H1 (cell line): ENCODE measurements around the gene WDR1. TPM values are rescaled to one million over a fixed set of nuclear protein-coding genes. Genes with fewer than 3 reads are reported as not detected.

Experiments
- CTCF ChIA-PET: fragments of 300-600 bp; sonication (Branson Sonifier 250); formaldehyde crosslinking; loops from one replicate; lab custom pipeline; 2021; ENCODE audit not compliant: partially characterized antibody; lab: Charles Lee
- POLR2A ChIA-PET: fragments of 300-600 bp; sonication (Branson Sonifier 250); formaldehyde crosslinking; loops from one replicate; lab custom pipeline; 2021; ENCODE audit warnings: inconsistent platforms; ENCODE audit not compliant: partially characterized antibody; lab: Charles Lee
- DNase-seq, 2 experiments: peaks; one replicate each; pipeline versions ENCODE4 v3.0.0 to v3.0.0-alpha.2; 2010 to 2022; ENCODE audit warnings: low spot score in 2 of 2, low read depth in 1 of 2, mixed read lengths in 1 of 2
- FAIRE-seq: peaks from 2 replicates; lab custom pipeline; 2011; peaks lifted over from hg19 to GRCh38; lab: Jason Lieb, UNC
- H2AFZ ChIP-seq: 2 replicates; pipeline ENCODE4 v1.8.1; 2012; ENCODE audit warnings: low read length, inconsistent platforms
- H2AK5ac ChIP-seq: 2 replicates; pipeline ENCODE4 v1.6.1; 2013; ENCODE audit warnings: low read depth, low read length
- H2BK120ac ChIP-seq: replicated peaks from 2 replicates; pipeline ENCODE3; 2013; ENCODE audit warnings: low read depth, low read length, inconsistent platforms
- H2BK12ac ChIP-seq: 2 replicates; pipeline ENCODE4 v1.6.1; 2013; ENCODE audit warnings: low read depth, low read length
- H2BK15ac ChIP-seq: 2 replicates; pipeline ENCODE4 v1.6.1; 2013; ENCODE audit warnings: low read length
- H2BK20ac ChIP-seq: 2 replicates; pipeline ENCODE4 v1.6.1; 2013; ENCODE audit warnings: low read length
- H2BK5ac ChIP-seq: 2 replicates; pipeline ENCODE4 v1.6.1; 2013; ENCODE audit warnings: low read depth, low read length
- H3K14ac ChIP-seq: 2 replicates; pipeline ENCODE4 v1.6.1; 2013; ENCODE audit warnings: inconsistent platforms; ENCODE audit not compliant: insufficient read length
- H3K18ac ChIP-seq: 2 replicates; pipeline ENCODE4 v1.6.1; 2013; ENCODE audit warnings: low read length; ENCODE audit errors: extremely low read depth
- H3K23ac ChIP-seq: 2 replicates; pipeline ENCODE4 v1.6.1; 2013; ENCODE audit warnings: inconsistent platforms; ENCODE audit not compliant: insufficient read length
- H3K23me2 ChIP-seq: 2 replicates; pipeline ENCODE4 v1.6.1; 2013; ENCODE audit warnings: low read depth, low read length
- H3K27ac ChIP-seq: 2 replicates; pipeline ENCODE4 v1.6.1; 2011; ENCODE audit warnings: low read depth, low read length, inconsistent platforms
- H3K27me3 ChIP-seq, 4 experiments: replicated peaks in 1 of 4; 1 replicate in 1 of 4; 2 replicates in 3 of 4; pipeline versions ENCODE4 v1.6.1 to v1.8.1; 2011 to 2013; ENCODE audit warnings: low read length in 3 of 4, mild to moderate bottlenecking in 3 of 4, inconsistent platforms in 2 of 4, mixed read lengths in 2 of 4, moderate library complexity in 1 of 4; ENCODE audit not compliant: control insufficient read depth in 3 of 4, insufficient read depth in 3 of 4; ENCODE audit errors: extremely low read depth in 1 of 4
- H3K36me3 ChIP-seq, 4 experiments: 2 replicates each; pipeline versions ENCODE4 v1.6.1 to v1.8.1; 2011 to 2013; ENCODE audit warnings: mild to moderate bottlenecking in 4 of 4, low read length in 3 of 4, moderate library complexity in 2 of 4, control low read depth in 1 of 4, inconsistent platforms in 1 of 4; ENCODE audit not compliant: insufficient read depth in 4 of 4, control insufficient read depth in 2 of 4
- H3K4ac ChIP-seq: replicated peaks from 2 replicates; pipeline ENCODE3; 2013; ENCODE audit warnings: low read length, low read depth, mixed read lengths, inconsistent platforms; ENCODE audit not compliant: insufficient read length
- H3K4me1 ChIP-seq, 4 experiments: replicated peaks in 1 of 4; 1 replicate in 1 of 4; 2 replicates in 3 of 4; pipeline versions ENCODE4 v1.6.1 to v1.8.1; 2011 to 2013; ENCODE audit warnings: low read length in 3 of 4, inconsistent platforms in 2 of 4, mixed read lengths in 1 of 4; ENCODE audit not compliant: insufficient read depth in 4 of 4, control insufficient read depth in 3 of 4
- H3K4me2 ChIP-seq, 2 experiments: 2 replicates each; pipeline versions ENCODE4 v1.6.1 to v1.8.1; 2011 to 2013; ENCODE audit warnings: low read depth in 2 of 2, low read length in 2 of 2, control low read depth in 1 of 2, inconsistent platforms in 1 of 2, mild to moderate bottlenecking in 1 of 2; ENCODE audit not compliant: insufficient read depth in 1 of 2
- H3K4me3 ChIP-seq, 4 experiments: fragments of 200-600, 300-600 bp in 1 of 4; sonication (generic), shearing (Covaris generic), sonication (Bioruptor Twin) in 1 of 4; 2 replicates each; pipeline versions ENCODE4 v1.5.1 to v1.8.1; 2011 to 2016; ENCODE audit warnings: low read length in 4 of 4, low read depth in 3 of 4, control low read depth in 2 of 4, inconsistent platforms in 2 of 4, mild to moderate bottlenecking in 2 of 4, mixed read lengths in 1 of 4, moderate library complexity in 1 of 4; ENCODE audit not compliant: insufficient read depth in 2 of 4; ENCODE audit errors: extremely low read depth in 1 of 4
- H3K56ac ChIP-seq: replicated peaks from 2 replicates; pipeline ENCODE3; 2013; ENCODE audit warnings: low read depth, mild to moderate bottlenecking, mixed read lengths, low read length, inconsistent platforms; ENCODE audit not compliant: insufficient read length
- H3K79me1 ChIP-seq: 2 replicates; pipeline ENCODE4 v1.6.1; 2013; ENCODE audit warnings: low read depth, low read length, control low read depth
- H3K79me2 ChIP-seq, 2 experiments: 2 replicates each; pipeline versions ENCODE4 v1.6.1 to v1.8.1; 2012 to 2013; ENCODE audit warnings: low read length in 2 of 2, mild to moderate bottlenecking in 2 of 2, inconsistent platforms in 1 of 2; ENCODE audit not compliant: insufficient read depth in 2 of 2, control insufficient read depth in 1 of 2
- H3K9ac ChIP-seq, 4 experiments: replicated peaks in 1 of 4; 1 replicate in 1 of 4; 2 replicates in 3 of 4; pipeline versions ENCODE4 v1.6.1 to v1.8.1; 2011 to 2013; ENCODE audit warnings: low read depth in 3 of 4, low read length in 3 of 4, control low read depth in 2 of 4, mild to moderate bottlenecking in 2 of 4, moderate library complexity in 2 of 4, inconsistent platforms in 1 of 4; ENCODE audit errors: extremely low read depth in 1 of 4
- H3K9me3 ChIP-seq, 2 experiments: 2 replicates each; pipeline versions ENCODE4 v1.6.1 to v1.8.1; 2012 to 2013; ENCODE audit warnings: mild to moderate bottlenecking in 2 of 2, moderate library complexity in 2 of 2, control low read depth in 1 of 2, inconsistent platforms in 1 of 2, low read depth in 1 of 2, low read length in 1 of 2, mixed read lengths in 1 of 2; ENCODE audit not compliant: insufficient read depth in 2 of 2
- H4K20me1 ChIP-seq, 2 experiments: replicated peaks in 1 of 2; 2 replicates each; pipeline versions ENCODE3 to v1.8.1; 2011 to 2013; ENCODE audit warnings: inconsistent platforms in 2 of 2, low read length in 2 of 2, mild to moderate bottlenecking in 1 of 2; ENCODE audit not compliant: insufficient read depth in 2 of 2, control insufficient read depth in 1 of 2
- H4K5ac ChIP-seq: 2 replicates; pipeline ENCODE4 v1.6.1; 2013; ENCODE audit warnings: low read length, low read depth, mixed read lengths, inconsistent platforms; ENCODE audit not compliant: insufficient read length
- H4K8ac ChIP-seq: 2 replicates; pipeline ENCODE4 v1.8.0; 2013; ENCODE audit warnings: mild to moderate bottlenecking, moderate library complexity, low read length, inconsistent platforms; ENCODE audit not compliant: insufficient read depth; ENCODE audit errors: extremely low read depth
- H4K91ac ChIP-seq: replicated peaks from 2 replicates; pipeline ENCODE3; 2013; ENCODE audit warnings: low read length, mixed read lengths, inconsistent platforms; ENCODE audit not compliant: insufficient read length
- PHF8 ChIP-seq: fragments of 200-600 bp; sonication (generic); conservative IDR thresholded peaks from 2 replicates; pipeline ENCODE4 v1.7.1; 2012; ENCODE audit warnings: low read depth, mild to moderate bottlenecking, inconsistent platforms, low read length, moderate library complexity
- SRF ChIP-seq: IDR thresholded peaks from 2 replicates; pipeline ENCODE4 v1.6.1; 2011; ENCODE audit warnings: mild to moderate bottlenecking, low read depth, low read length, moderate library complexity
- YY1 ChIP-seq: IDR thresholded peaks from 2 replicates; pipeline ENCODE4 v1.6.1; 2011; ENCODE audit warnings: low read depth, mild to moderate bottlenecking, low read length
- WGBS, 2 experiments: shearing (Covaris generic) in 1 of 2; methylation state at CpG; one replicate each; pipeline versions ENCODE4 v1.1.6 to v1.1.7; 2013 to 2015; ENCODE audit warnings: low lambda C conversion rate in 2 of 2, mixed read lengths in 2 of 2, inconsistent platforms in 1 of 2, low coverage in 1 of 2, missing lambda C conversion rate in 1 of 2; ENCODE audit not compliant: insufficient replicate concordance in 2 of 2, insufficient coverage in 1 of 2, insufficient read length in 1 of 2; ENCODE audit errors: extremely low coverage in 1 of 2, missing lambda C conversion rate in 1 of 2; 5-methylcytosine and 5-hydroxymethylcytosine counted together
- polyA plus RNA-seq, 7 experiments: library from polyadenylated mRNA; depleted of rRNA in 3 of 7; stranded (reverse) in 5 of 7; unstranded in 2 of 7; fragments of >200 nt in 5 of 7; fragments of 200-250 nt in 2 of 7; gene quantifications; 1 replicate in 5 of 7; 2 replicates in 1 of 7; 4 replicates in 1 of 7; pipeline versions ENCODE4 v1.2.1 to v1.2.3, GENCODE V29; 2011 to 2013; ENCODE audit warnings: missing spikeins in 2 of 7, mixed read lengths in 2 of 7
- total RNA-seq: library from RNA; stranded (reverse); fragmentation: NEBNext Ultra II Directional; extraction: Animal tissue kit (Norgen Biotek cat#: 25700); gene quantifications from 2 replicates; pipeline ENCODE4 v1.2.1, GENCODE V29; 2021
- TF ChIP-seq, protein P1 (sequence below): IDR thresholded peaks from 2 replicates; pipeline ENCODE4 v1.6.1; 2012; ENCODE audit warnings: inconsistent platforms

The WDR1 gene
- total and polyA plus RNA-seq, 2 of the 8 experiments (the other 6 are each of a cell fraction or from before 2014, with no cell fraction given) = 315 to 377 TPM

DNA sequence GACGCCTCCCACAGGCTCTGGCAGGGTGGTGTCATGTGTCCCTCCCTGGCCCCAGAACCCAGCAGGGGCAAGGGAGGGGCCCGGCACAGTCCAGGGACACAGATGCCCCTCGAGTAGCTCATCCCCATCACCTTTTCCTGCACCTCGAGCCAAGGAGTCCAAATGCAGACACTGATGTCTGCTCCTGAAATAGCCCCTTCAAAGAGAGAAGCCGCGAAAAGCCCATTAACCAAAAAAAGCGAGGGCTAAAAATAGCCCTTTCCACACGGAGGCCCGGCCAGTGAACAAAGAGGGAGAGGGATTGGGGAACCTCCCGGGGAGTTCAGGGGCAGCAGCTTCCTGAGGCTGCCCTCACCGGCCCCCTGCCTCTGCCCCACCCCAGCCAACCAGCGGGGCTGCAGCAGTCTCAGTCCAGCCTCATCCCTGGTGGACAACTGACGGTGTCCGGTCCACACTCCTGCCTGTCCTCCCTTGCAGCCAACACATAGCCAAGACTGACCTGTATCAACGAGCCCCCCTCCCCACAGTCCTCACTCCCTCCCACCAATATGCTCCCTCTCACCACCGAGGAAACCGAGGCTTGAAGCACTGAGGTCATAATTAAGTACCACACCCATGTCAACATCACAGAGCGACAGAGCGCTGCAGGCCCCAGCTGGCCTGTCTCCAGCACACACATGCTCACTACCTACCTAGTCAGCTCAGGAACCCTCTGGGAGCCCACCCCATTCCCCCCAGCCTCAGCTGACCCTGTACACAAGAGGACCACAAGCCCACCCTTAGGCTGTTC, 23.9 kb downstream of the WDR1 start:
- CTCF ChIA-PET = interaction anchor here (1.0 kb wide), 1 partner anchor 29 kb away, joined by 3 read pairs; no protein-coding TSS in a partner anchor
- Histone ChIP-seq H3K56ac (no peak overlapping the region), H2BK15ac (no peak overlapping the region), H2AFZ (no peak overlapping the region), H3K27me3 (no peaks in the 10 kb centered on the region), H3K14ac (no peak overlapping the region), H3K23ac (no peak overlapping the region), H3K4ac (no peak overlapping the region), H3K4me1 (peaks cover 0 to 16% (median 9%) of the 10 kb centered on the region in 4 experiments; a peak in 5 of 7 replicates), H3K23me2 (no peaks in the 10 kb centered on the region; the same call in 1 of the 2 replicates), H3K36me3 (peaks cover 49 to 89% (median 74%) of the 10 kb centered on the region in 4 experiments), H3K79me1 (peaks cover 31% of the 10 kb centered on the region), H3K79me2 (peaks cover 0 to 83% of the 10 kb centered on the region in 2 experiments; a peak in 2 of 4 replicates), H2AK5ac (no peak overlapping the region), H4K8ac (no peak overlapping the region; the same call in 1 of the 2 replicates), H3K27ac (no peak overlapping the region), H2BK20ac (no peak overlapping the region), H4K5ac (no peak overlapping the region), H3K18ac (no peak overlapping the region), H4K91ac (no peak overlapping the region), H3K9ac (no peak overlapping the region), H3K4me2 (no peak overlapping the region), H3K4me3 (no peak overlapping the region), H3K9me3 (no peaks in the 10 kb centered on the region), H2BK5ac (peak overlapping the region; percentile 24; the same call in 1 of the 2 replicates), H4K20me1 (peaks cover 39 to 54% of the 10 kb centered on the region in 2 experiments), H2BK120ac (no peak overlapping the region), H2BK12ac (no peak overlapping the region)
- no peak for FAIRE-seq
- DNase-seq = no peak
- POLR2A ChIA-PET = interaction anchor here (1.1 to 14.7 kb wide), 6 partner anchors 7 to 25 kb away, joined by 3 to 197 read pairs (median 8); partner anchors contain the start of gene WDR1
- WGBS, 2 experiments = 83% methylated on average over 19 of the region's 19 CpGs; no CpG with 5 or more reads in 1 of the 2 experiments
- TF ChIP-seq PHF8 = no peak
- TF ChIP-seq, protein P1, sequence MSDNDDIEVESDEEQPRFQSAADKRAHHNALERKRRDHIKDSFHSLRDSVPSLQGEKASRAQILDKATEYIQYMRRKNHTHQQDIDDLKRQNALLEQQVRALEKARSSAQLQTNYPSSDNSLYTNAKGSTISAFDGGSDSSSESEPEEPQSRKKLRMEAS = no peak
- TF ChIP-seq YY1 = no peak
- TF ChIP-seq SRF = no peak
